HG02642 (cell line): ENCODE data around the gene TBC1D10B.

ENCODE experiments used
- ATAC-seq: cut with Tn5 transposase; IDR thresholded peaks from one replicate; pipeline ENCODE4 v1.9.1; 2021; ENCODE audit warnings: mild to moderate bottlenecking; ENCODE audit not compliant: unreplicated experiment, poor library complexity

Gene TBC1D10B

GRCh38 chr16:30375864-30376263 is 5.6 kb upstream of the TBC1D10B start:
- ATAC-seq: no peak

DNA sequence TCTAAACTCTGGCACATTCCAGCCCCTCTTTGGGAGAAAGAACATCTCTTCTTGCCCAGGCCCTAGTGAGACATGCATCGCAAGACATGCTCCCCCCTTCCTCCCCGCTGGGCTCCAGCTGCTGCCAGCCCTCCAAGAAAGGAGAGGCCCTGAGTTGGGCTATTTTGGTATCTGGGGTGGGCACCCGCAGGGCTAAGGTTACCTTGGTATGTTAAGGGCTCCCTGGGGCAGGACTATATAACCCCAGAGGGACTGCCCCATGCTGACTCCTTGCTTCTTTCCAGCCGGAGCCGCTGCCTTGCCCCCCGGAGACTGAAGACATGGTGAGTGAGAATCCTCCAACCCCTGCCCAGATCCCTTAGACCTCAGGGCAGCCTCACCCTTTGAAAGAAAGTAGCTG is 4.2 kb upstream of the TBC1D10B start, which contains the start of gene MYL11:
Gene MYL11 (plus strand): TSS at position 265 of the 400 bp plus-strand sequence. CDS start 56 bp downstream, at position 321.
- ATAC-seq: no peak

GRCh38 chr16:30372725-30373124 is 2.4 kb upstream of the TBC1D10B start:
- ATAC-seq: no peak

DNA sequence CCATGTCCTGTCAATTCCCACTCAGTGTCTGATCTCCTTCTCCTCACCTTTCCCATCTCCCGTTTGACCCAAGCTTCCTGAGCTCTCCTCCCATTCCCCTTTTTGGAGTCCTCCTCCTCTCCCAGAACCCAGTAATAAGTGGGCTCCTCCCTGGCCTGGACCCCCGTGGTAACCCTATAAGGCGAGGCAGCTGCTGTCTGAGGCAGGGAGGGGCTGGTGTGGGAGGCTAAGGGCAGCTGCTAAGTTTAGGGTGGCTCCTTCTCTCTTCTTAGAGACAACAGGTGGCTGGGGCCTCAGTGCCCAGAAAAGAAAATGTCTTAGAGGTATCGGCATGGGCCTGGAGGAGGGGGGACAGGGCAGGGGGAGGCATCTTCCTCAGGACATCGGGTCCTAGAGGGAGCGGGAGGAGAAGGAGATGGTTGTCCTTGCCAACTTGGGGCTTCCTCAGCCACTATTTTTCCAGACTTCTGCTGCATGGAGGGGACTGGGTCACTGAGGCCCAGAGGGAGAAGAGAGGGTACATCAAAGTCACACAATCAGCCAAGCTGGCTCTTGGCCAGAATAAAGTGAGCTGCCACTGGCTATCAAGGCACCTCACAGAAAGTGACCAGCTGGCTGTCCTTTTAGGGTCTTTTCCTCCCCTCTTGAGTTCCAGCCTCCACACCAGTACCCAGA is 1.9 kb upstream of the TBC1D10B start:
- ATAC-seq: no peak

- no peak for ATAC-seq
Observed at GRCh38 chr16:30371248-30371816, 1.0 kb upstream of the TBC1D10B start.

DNA sequence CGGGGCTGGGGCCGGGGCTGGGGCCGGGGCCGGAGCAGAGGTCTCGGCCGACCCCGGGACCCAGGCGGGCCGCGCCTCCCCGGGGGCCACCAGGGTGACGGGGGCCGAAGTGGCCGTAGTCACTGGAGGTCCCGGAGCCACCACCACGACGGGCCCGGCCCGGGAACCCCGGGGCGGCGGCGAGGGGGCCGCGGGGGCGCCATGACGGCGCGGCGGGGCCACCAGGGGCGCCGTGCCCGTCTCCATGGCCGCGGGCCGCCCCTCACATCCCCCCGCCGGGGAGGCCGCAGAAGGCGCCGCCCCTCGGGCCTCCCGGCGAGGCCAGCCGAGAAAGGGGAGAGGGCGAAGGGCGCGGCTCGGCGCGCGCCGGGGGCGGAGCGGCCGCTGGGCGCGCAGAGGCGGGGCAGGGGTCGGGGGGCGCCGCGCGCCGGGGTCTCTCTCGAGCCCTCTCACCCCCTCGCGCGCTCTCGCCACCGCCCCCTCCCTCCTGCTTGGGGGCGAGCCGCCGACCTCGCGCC is 297 bp downstream of the TBC1D10B start:
- ATAC-seq: no peak

DNA sequence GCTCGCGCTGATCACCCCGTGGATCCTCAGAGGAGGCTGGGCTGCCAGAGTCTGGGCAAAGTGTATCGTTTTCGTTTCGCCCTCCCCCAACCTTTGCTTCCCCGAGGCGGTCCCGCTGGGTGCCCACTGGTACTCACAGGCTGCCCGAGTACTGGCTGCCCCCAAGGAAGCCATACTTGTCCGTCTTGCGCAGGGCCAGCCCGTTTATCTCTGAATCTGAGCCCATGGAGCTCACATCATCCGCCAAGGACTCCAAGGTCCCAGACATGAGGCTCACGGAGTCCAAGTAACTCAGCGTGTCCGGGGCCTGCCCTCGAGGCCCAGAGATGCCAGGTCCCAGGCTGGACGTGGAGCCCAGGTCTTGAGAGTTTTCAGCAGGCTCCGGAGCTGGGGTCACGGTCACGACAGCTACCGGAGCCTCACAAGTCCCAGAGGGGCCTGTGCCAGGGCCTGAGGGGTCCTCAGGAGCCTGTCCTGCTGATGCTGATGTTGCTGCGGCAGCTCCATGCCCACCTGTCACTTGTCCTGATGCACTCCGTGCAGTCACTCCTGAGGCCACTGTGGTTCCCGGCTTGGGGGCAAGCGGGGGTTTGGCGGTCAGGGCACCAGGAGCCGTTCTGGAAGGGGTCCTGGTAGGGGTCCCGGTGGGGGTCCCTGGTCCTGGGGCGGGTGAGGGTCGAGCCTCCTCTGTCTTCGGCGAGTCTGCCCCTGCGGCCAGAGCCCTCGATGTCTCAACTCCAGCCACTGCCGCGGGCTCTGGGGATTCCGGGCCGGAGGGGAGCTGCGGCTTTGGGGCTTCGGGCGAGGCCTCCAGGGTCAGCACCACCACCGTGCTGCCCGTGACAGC is 980 bp downstream of the TBC1D10B start:
- ATAC-seq: no peak

GRCh38 chr16:30368792-30369090 is 1.6 kb downstream of the TBC1D10B start:
- ATAC-seq: no peak

DNA sequence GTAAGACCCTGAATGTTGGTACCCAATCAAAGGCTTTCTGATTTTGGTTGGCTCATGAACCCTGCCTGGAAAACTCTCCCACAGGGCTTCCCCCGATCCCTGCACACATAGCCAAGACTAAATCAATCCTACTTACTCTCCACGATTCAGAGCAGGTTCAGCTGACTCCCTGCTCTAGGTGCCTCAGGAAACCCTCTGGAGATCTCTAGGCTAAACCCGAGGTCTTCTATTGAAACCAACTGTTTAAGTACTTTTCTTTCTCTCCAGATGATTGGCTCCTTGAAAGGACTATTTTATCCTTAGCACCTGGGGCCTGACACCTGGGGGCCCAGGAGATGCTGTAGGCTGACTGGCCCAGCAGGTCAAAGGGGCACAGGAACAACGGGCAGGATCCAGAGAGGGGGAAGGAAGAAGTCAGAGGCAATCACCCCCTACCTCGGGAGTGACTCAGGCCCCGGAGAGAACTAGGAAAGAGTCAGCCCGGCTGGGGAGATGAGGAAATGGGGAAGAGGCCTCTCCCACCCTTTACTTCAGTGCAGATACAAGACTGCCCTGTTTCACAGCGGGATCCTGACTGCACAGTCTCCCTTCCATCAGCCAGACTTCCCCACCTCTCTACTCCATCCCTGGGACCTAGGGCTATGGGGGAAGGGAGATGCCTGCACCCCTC is 2.0 kb downstream of the TBC1D10B start:
- no peak for ATAC-seq

GRCh38 chr16:30367349-30368009 is 2.8 kb downstream of the TBC1D10B start:
- no peak for ATAC-seq

GRCh38 chr16:30366511-30366910 is 3.8 kb downstream of the TBC1D10B start:
- no peak for ATAC-seq

DNA sequence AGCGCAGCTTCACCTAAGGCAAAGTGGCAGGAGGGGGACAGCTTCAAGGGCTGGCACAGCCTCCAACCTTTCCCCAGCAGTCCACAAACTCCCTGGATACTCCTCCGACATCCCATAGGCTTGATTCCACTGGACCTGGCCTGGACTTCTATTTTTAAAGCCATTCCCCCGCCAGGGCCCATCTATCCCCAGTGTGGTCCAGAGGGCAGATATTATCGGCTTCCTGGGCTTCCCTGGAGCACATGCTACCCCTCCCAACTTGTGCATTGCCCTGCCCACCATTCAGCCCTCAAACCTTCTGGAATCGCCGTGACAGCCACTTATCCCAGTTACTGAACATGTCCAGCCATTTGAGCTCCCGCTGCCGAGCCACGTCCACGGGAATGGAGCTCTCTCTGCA is 5.1 kb downstream of the TBC1D10B start:
- no peak for ATAC-seq

- ATAC-seq: no peak
Observed at GRCh38 chr16:30361180-30361579, 9.1 kb downstream of the TBC1D10B start.

GRCh38 chr16:30359871-30360170 is 10.5 kb downstream of the TBC1D10B start:
- ATAC-seq: no peak

- ATAC-seq: no peak
Observed at GRCh38 chr16:30358990-30359870, 11.1 kb downstream of the TBC1D10B start.

- ATAC-seq: no peak
Observed at GRCh38 chr16:30358577-30358936, 11.7 kb downstream of the TBC1D10B start.

DNA sequence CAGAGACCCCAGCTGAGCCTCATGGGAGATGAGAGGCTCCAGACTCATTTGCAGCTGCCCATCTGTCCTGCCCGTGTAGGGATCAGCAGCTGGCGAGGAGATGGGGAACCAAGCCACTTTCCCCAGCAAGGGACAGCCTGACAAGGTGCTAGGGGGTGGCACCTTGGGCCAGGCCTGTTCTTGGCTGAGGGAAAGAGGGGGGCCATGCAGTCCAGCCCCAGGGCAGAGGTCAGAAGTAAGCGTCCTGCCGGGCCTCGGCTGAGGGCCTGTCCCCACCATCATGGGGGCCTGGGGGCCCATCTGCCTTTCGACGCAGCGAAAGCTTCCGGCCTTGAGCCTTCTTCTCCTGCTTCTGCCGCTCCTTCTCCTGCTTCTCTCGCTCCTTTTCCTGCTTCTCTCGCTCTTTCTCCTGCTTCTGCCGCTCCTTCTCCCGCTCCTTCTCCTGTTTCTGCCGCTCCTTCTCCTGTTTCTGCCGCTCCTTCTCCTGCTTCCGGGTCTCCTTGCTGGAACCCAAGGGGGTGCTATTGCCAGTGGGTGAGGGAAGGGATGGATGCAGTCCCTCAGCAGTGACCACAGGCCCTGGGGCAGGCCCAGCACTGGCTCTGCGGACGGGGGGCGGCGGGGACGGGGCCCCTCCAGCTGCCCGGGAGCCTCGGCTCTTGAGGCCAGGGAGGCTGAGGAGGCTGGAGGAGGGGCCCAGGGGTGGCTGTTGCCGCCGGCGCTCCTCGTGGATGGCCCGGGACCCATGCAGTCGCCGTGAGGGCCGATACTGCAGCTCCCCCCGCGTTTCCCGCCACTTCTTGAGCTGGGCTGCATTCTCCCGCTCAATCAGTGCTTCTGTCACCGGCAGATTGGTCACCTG is 12.3 kb downstream of the TBC1D10B start:
- no peak for ATAC-seq

- ATAC-seq: no peak
Observed at GRCh38 chr16:30357085-30357714, 13.1 kb downstream of the TBC1D10B start.
